Stimulated activated CD8-positive, alpha-beta memory T cell treated with anti-CD3 and anti-CD28 coated beads, Interleukin-12 subunit alpha, Interleukin-12 subunit beta, amount 100 ng/mL, for 24 hours (primary cell): ENCODE results near the gene ALKBH7.

Experiments
- DNase-seq: peaks from one replicate; pipeline ENCODE4 v3.0.0-alpha.2; 2020; ENCODE audit errors: extremely low read depth

The ALKBH7 gene

GRCh38 chr19:6424195-6424938 is 51.8 kb downstream of the ALKBH7 start, which contains the start of gene KHSRP:
Gene KHSRP, minus strand, starts transcription at chr19:6424811. Its CDS starts 110 bp downstream, at chr19:6424701.
- DNase-seq, result no peak
